ENCODE data around the gene SLC38A6.
A peak's percentile ranks its signal among the peaks of the same experiment; 100 is the strongest.

Gene SLC38A6

DNA sequence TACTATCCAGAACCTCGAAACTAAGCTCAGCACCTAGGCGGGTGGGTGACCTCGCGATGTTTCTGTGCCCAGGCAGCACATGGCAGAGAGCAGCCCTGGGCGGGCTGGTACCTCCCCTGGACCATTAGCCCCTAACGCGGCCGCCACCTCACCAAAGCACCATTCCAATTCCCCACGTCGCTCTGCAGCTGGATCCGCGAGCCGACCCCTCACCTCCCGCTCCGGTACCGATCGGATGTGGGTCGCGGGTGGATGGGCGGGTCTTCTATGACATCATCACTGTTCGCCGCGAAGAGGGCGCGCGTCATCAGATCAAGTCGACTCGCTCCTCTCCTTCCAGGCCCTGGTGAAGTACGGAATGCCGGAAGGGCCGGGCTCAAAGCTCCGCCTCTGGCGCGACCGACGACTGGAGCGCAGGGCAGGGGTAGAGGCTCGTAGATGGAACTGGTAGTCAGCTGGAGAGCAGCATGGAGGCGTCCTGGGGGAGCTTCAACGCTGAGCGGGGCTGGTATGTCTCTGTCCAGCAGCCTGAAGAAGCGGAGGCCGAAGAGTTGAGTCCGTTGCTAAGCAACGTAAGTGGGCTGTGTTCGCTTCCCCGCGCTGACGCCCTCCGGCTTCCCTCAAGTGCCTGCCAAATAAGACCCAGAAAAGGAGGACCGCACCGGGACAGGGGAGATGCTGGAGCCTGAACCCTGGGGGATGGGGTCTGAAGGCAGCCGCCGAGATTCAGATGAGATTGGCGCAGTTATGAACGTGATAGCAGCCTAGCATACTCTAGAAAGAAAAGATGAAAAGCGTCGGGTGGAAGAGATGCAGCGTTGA is at the start of gene SLC38A6, which contains the start of gene TRMT5:
SLC38A6 (plus strand) TSS at position 435 of the 822 bp plus-strand sequence; CDS start at position 468, 33 bp downstream.
TRMT5 (minus strand) TSS at position 269 of the 822 bp plus-strand sequence; CDS start at position 163, 106 bp downstream.
- DNase-seq (ENCODE audit: low spot score): peak; percentile 93

- peak; percentile 44 for DNase-seq (ENCODE audit: low spot score)
These were observed 47.0 kb upstream of the SLC38A6 start for GRCh38 chr14:60933920-60934655.

DNA sequence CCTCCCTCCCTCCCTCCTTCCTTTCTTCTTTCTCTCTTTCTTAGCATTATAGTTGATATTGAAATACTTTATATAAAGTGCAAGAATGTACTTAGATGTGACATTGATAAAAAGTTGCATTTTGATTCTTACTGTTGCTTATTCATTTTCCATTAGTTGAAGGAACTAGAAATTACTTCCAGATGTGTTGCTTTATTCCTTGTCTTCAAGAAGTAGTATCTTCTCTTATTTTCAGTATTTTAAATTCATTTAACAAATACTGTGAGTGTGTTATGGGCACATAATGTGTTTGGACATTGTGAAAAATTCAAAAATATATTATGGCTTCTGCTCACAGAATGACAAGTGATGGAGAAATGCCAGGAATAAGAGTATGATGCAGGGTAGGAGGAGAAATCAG is 45.7 kb upstream of the SLC38A6 start:
- no peak for DNase-seq (ENCODE audit: low spot score)

GRCh38 chr14:60943637-60944032 is 37.4 kb upstream of the SLC38A6 start:
- no peak for DNase-seq (ENCODE audit: low spot score)

DNA sequence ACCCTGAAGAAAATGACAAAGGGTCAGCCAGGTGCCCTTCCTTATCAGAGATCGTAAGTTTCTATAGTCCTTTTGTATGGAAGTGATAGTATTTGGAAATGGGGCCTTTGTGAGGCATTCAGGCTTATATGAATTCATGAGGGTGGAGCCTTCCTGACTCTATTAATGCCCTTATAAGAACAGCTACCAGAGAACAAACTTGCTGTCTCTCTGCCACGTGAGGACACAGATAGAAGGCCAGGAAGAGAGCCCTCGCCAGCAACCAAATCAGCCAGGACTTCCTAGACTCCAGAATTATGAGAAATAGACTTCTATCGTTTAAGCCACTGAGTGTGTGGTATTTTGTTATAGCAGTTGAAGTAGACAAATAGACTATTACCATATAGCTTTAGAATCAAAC is 36.8 kb upstream of the SLC38A6 start:
- DNase-seq (ENCODE audit: low spot score): no peak

GRCh38 chr14:60945984-60946383 is 35.1 kb upstream of the SLC38A6 start:
- no peak for DNase-seq (ENCODE audit: low spot score)

- DNase-seq (ENCODE audit: low spot score): no peak
These were observed 34.3 kb upstream of the SLC38A6 start for GRCh38 chr14:60946773-60947172.

DNA sequence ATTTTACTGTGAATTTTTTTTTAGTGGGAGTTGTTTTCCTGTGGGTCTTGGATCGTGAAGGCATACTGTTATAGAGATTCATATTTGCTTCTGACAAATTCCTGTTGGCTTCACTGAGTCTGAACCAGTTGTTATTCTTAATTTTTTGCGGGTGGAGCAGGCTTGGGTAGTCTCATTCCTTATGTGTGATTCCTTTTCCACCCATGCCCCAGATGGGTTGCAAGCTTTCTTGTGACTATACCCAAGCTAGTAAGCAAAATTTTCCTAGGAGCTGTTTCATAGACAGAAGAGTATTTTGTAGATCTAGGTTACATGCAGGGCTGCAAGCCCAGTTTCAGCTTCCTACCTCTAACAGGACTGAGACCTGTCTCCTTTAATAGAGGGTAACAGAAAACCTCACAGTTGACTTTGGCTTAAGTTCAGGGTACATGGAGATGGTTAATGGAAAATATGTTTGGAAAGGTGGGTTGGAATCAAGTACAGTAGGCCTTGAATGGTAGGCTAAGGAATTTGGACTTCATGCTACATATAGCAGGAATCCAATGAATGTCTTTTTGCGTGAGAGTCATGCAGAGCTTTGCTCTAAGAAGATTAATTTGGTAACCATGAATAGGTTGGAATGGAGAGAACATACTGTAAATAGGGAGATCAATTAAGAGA is 29.1 kb upstream of the SLC38A6 start:
- DNase-seq (ENCODE audit: low spot score): no peak

DNA sequence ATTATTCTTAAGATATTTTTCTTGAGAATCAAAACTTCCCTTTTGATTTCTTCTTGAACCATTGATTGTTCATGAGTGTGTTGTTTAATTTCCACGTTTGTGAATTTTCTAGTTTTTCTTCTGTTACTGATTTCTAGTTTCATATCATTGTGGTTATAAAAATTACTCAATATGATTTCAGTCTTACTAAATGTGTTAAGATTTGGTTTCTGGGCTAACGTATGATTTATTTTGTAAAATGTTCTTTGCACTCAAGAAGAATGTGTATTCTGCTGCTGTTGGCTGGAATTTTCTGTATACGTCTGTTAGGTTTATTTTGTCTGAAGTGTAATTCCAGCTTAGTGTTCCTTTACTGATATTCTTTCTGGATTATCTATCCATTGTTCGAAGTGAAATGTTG is 24.8 kb upstream of the SLC38A6 start:
- DNase-seq (ENCODE audit: low spot score): no peak

DNA sequence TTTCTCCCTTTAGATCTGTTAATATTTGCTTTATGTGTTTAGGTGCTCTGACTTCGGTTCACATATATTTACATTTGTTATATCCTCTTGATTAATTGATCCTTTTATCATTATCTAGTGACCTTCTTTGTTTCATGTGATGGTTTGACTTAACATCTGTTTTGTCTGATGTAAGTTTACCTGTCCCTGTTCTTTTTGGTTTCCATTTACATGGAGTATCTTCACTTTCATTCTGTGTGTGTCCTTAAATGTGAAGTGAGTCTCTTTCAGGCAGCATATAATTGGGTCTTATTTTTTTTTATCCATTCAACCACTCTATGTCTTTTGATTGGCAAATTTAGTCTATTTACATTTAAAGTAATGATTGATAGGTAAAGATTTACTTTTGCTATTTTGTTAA is 24.4 kb upstream of the SLC38A6 start:
- DNase-seq (ENCODE audit: low spot score): no peak

DNA sequence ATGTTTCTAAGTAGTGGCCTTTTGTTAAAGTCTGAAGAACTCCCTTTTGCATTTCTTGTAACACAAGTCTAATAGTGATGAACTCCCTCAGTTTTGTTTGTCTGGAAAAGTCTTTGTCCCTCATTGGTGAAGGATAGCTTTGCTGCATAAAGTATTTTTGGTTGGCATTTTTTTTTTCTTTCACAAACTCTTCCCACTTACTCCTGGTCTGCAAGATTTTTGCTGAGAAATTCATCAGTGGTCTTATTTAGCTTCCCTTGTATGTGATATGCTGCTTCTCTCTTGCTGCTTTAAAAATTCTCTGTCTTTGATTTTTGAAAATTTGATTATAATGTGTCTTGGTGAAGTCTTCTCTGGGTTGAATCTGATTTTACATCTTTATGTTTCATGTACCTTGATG is 22.9 kb upstream of the SLC38A6 start:
- no peak for DNase-seq (ENCODE audit: low spot score)

GRCh38 chr14:60963761-60964160 is 17.3 kb upstream of the SLC38A6 start:
- DNase-seq (ENCODE audit: low spot score): no peak

DNA sequence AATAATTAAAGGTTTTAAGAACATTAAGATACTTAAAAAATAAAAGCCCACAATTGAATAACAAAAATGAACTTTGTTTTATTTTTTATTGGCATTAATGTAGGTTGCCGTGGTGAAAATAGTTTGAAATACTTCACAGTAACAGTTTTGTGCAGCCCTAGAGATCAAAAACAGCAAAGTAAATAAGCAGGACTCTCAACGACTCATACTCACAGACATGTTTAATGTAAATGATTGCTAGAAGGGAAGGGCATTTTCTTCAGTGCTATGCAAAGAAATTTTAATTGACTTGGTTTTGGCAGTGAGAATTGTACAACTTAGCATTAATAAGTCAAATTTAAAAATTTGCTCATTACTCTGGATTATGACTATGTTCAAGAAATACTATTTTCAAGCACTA is 16.1 kb upstream of the SLC38A6 start:
- no peak for DNase-seq (ENCODE audit: low spot score)

DNA sequence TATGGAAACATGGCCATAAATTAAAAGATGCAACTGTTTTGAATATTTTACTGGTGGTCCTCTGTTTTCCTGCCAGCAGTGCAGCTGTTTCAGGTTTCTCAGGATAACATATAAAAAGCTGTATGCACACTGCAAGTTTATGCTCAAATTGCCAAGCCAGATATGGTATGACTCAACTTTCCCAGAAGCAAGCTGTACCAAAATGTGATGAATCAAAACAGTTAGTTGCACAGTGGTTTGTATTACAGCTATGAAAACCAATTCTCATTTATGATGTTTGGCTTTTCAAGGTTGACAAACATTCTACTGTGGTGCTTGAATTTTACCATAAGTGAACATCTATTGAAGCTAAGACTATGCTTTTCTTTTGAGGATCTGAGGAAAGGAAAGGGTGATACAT is 15.6 kb upstream of the SLC38A6 start:
- DNase-seq (ENCODE audit: low spot score): no peak

GRCh38 chr14:60968099-60968498 is 12.9 kb upstream of the SLC38A6 start:
- no peak for DNase-seq (ENCODE audit: low spot score)

GRCh38 chr14:60968671-60969070 is 12.4 kb upstream of the SLC38A6 start:
- DNase-seq (ENCODE audit: low spot score): no peak

- no peak for DNase-seq (ENCODE audit: low spot score)
These were observed 10.9 kb upstream of the SLC38A6 start for GRCh38 chr14:60970146-60970545.

DNA sequence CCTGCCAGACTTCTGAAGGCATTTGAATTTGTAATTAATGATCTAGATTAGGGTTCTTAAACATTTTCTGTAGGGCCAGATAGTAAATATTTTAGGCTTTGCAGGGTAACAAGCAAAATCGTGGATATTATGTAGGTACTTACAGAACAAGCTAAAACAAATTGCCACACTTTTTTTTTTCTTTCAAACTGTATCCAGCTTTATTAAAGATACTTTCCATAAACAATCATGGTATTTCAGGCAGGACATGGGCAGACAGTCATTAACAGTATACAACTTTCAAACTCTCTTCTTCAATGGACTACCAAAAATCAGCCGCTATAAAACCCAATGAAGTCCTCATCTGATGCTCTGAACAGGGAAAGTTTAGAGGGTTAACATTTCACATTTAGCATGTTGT is 9.8 kb upstream of the SLC38A6 start:
- DNase-seq (ENCODE audit: low spot score): no peak

- DNase-seq (ENCODE audit: low spot score): no peak
These were observed 8.8 kb upstream of the SLC38A6 start for GRCh38 chr14:60972295-60972694.

- DNase-seq (ENCODE audit: low spot score): no peak
These were observed 8.0 kb upstream of the SLC38A6 start for GRCh38 chr14:60973070-60973469.

GRCh38 chr14:60974090-60974651 is 6.9 kb upstream of the SLC38A6 start:
- no peak for DNase-seq (ENCODE audit: low spot score)

DNA sequence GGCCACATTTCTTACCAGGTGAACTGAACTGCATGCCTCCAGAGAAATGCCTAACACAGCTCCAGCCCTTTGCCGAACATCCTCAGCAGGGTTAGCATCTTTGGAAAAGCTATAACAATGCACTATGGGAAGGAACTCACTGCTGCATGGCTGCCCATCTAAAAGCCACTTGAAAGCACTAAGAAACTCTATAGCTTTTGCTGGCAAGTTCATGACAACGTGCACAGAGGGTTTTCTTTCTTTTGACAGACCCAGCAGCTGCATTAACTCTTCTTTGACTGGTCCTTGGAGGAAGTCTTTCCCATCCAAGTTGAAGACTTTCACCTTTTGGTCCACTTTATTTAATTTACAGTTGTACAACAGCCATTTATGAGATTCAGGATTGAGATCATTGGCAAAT is 5.5 kb upstream of the SLC38A6 start:
- DNase-seq (ENCODE audit: low spot score): no peak

Measured in LoVo (cell line).